ENCODE results near the gene LRRC8D. TPM values are rescaled to one million over a fixed set of nuclear protein-coding genes. Genes with fewer than 3 reads are reported as not detected.

LRRC8D gene
- total RNA-seq, 2 donors from 2014 or later, result 8.5 to 49.6 TPM

DNA sequence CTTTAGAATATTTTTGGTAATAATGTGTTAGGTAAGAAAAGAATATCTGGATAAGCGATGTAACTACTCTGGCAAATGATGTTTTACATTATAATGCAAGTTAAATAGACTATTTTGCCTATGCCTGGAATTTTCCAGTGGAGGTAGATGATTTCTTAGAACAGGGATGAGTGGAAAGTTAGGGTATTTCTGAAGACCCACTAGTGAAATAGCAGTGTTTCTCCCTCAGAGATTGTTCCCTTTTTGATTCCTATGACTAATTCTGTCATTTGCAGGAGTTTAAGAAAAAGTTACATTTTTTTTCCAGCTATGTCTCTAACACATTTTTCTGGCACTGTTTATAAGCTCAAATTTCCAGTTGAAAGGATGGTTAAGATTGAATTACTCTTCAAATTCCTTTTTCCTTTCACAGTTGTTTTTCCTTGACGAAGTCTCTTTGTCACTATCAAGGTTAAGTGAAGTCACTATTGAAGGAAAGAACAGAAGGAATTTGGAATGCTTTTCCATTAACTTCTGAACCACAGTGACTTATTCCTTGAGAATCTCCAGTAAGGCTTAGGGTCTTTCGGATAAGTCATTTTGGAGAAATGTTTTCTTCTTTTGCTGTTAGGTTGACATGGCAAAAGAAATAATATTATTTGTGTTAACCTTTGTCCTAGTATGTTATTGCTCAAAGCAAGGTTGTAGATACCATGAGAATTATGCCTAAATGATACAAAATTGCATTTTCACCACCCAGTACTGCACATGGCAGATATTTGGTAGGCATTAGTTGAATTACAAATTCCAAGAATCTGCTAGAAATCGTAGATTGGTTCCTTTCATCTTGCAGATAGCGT, 131.2 kb downstream of the LRRC8D start:
- WGBS, result 89% methylated on average over 5 of the region's 5 CpGs
- Histone ChIP-seq H3K4me1 (replicated peaks) (no peaks in the 10 kb centered on the region), H3K4me3 (no peak overlapping the region), H3K9me3 (no peaks in the 10 kb centered on the region), H3K36me3 (no peaks in the 10 kb centered on the region), H3K27ac (no peak overlapping the region), H3K27me3 (replicated peaks; ENCODE audit: insufficient read depth) (no peaks in the 10 kb centered on the region)
- intact Hi-C loops (cut with DNase I), result no loop called here
- TF ChIP-seq POLR2A (IDR thresholded peaks at IDR 0.05) (no peak), POLR2AphosphoS5 (IDR thresholded peaks at IDR 0.05) (no peak), CTCF (IDR thresholded peaks at IDR 0.05) (no peak)
- DNase-seq (ENCODE audit: low spot score), result no peak

DNA sequence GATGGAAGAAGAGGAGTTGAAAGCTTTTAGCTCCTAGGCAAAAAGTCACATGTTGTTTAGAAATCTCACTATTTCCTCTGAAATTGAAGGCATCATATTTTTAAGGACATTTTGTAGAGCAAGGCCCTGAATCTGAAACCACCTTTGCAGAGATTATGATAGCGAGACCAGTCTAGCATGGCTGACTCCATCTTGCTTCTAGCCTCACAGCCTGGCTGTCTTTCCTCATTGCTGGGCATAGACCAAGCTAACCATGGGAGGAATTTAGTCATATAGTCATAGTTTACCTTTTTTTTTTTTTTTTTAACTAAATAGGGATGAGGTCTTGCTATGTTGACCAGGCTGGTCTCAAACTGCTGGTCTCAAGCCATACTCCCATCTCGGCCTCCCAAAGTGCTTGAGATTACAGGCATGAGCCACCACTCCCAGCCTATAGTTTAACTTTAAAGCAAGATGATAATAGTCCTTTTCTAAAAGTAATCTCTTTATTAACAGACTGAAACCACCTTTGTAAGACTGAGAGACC, 131.8 kb downstream of the LRRC8D start:
- no peak for TF ChIP-seq POLR2AphosphoS5 (IDR thresholded peaks at IDR 0.05)
- no peak for TF ChIP-seq CTCF (IDR thresholded peaks at IDR 0.05)
- no peak for TF ChIP-seq POLR2A (IDR thresholded peaks at IDR 0.05)

DNA sequence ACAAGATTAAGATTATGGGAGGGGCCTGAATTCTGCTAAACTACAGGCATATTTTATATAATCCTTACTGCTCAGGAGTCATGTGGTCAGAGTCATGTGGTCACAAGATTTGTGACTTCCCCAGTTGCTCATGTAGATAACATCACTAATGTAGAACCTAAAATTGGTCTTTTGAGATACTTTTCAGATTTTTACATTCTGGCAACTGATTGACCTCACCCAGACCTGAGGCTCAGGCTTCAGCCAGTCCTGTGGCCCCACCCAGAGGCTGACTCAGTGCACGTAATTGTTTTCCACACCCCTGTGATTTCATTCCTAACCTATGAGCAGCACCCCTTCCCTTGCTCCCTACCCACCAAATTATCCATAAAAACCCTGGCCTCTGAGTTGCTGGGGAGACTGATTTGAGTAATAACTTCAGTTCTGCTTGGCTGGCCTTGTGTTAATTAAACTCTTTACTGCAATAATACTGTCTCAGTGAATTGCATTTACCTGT, 132.3 kb downstream of the LRRC8D start:
- H3K4me1 ChIP-seq (replicated peaks), result no peaks in the 10 kb centered on the region
- no peaks in the 10 kb centered on the region for H3K36me3 ChIP-seq
- H3K27me3 ChIP-seq (replicated peaks; ENCODE audit: insufficient read depth), result no peaks in the 10 kb centered on the region
- WGBS, result 53% methylated on average over 1 of the region's 1 CpG
- intact Hi-C loops (cut with DNase I), result no loop called here
- DNase-seq (ENCODE audit: low spot score), result no peak
- H3K27ac ChIP-seq, result no peak overlapping the region
- TF ChIP-seq POLR2A (IDR thresholded peaks at IDR 0.05) (no peak), CTCF (IDR thresholded peaks at IDR 0.05) (no peak), POLR2AphosphoS5 (IDR thresholded peaks at IDR 0.05) (no peak)
- H3K9me3 ChIP-seq, result no peaks in the 10 kb centered on the region
- H3K4me3 ChIP-seq, result no peak overlapping the region

More for the DNA sequence above, 131.8 kb downstream of the LRRC8D start:
- 93% methylated on average over 2 of the region's 2 CpGs for WGBS
- Histone ChIP-seq H3K4me1 (replicated peaks) (no peaks in the 10 kb centered on the region), H3K27ac (no peak overlapping the region), H3K36me3 (no peaks in the 10 kb centered on the region), H3K9me3 (no peaks in the 10 kb centered on the region), H3K27me3 (replicated peaks; ENCODE audit: insufficient read depth) (no peaks in the 10 kb centered on the region), H3K4me3 (no peak overlapping the region)
- intact Hi-C loops (cut with DNase I), result no loop called here
- DNase-seq (ENCODE audit: low spot score), result no peak

GRCh38 chr1:89953929-89954328, 133.1 kb downstream of the LRRC8D start:
- Histone ChIP-seq H3K36me3 (no peaks in the 10 kb centered on the region), H3K27ac (no peak overlapping the region), H3K4me3 (no peak overlapping the region), H3K9me3 (no peaks in the 10 kb centered on the region), H3K27me3 (replicated peaks; ENCODE audit: insufficient read depth) (no peaks in the 10 kb centered on the region), H3K4me1 (replicated peaks) (no peaks in the 10 kb centered on the region)
- intact Hi-C loops (cut with DNase I), result no loop called here
- no peak for DNase-seq (ENCODE audit: low spot score)
- WGBS, result 92% methylated on average over 1 of the region's 1 CpG
- TF ChIP-seq CTCF (IDR thresholded peaks at IDR 0.05) (no peak), POLR2A (IDR thresholded peaks at IDR 0.05) (no peak), POLR2AphosphoS5 (IDR thresholded peaks at IDR 0.05) (no peak)
